B cell (primary cell): ENCODE data around the gene ONECUT3.

ENCODE experiments used
- EZH2 ChIP-seq: IDR thresholded peaks from 2 replicates; pipeline ENCODE4 v1.6.1; 2012; ENCODE audit warnings: borderline replicate concordance, low read depth, mild to moderate bottlenecking, moderate library complexity, low read length; ENCODE audit not compliant: insufficient read depth, poor library complexity, severe bottlenecking
- TF ChIP-seq, protein P1 (sequence below): fragments of 200-600 bp; IDR thresholded peaks from one replicate; pipeline ENCODE4 v1.8.0; 2022; ENCODE audit warnings: antibody characterized with exemption, mild to moderate bottlenecking

DNA sequence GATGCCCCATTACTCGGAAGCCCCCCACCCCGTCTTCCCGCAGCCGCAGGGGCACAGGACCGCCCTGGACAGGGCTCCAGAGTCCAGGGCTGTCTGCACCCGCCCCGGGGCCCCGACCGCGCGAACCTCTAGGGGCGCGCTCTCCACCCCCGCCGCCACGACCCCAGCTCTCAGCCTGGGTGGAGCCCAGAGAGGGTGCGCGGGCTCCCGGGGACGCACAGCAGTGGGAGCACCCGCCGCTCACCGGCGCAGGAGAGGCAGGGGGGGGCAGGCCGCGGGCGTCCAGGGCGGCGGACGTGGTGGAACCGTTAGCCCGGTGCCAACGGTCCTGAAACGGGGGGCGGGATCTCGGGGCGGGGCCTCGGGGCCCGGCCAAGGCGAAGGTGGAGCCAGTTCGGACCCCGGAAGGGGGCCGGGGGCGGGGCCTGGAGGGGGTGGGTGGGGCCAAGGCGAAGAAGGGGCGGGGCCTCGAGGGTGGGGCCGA is 58.7 kb downstream of the ONECUT3 start, which contains the start of gene ATP8B3:
- TF ChIP-seq, protein P1, sequence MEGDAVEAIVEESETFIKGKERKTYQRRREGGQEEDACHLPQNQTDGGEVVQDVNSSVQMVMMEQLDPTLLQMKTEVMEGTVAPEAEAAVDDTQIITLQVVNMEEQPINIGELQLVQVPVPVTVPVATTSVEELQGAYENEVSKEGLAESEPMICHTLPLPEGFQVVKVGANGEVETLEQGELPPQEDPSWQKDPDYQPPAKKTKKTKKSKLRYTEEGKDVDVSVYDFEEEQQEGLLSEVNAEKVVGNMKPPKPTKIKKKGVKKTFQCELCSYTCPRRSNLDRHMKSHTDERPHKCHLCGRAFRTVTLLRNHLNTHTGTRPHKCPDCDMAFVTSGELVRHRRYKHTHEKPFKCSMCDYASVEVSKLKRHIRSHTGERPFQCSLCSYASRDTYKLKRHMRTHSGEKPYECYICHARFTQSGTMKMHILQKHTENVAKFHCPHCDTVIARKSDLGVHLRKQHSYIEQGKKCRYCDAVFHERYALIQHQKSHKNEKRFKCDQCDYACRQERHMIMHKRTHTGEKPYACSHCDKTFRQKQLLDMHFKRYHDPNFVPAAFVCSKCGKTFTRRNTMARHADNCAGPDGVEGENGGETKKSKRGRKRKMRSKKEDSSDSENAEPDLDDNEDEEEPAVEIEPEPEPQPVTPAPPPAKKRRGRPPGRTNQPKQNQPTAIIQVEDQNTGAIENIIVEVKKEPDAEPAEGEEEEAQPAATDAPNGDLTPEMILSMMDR: no peak
- no peak for TF ChIP-seq EZH2
